DOHH2 (cell line): ENCODE results near the gene TBRG1.

Experiments
- H3F3A ChIP-seq: fragments of 200-600 bp; sonication (generic), shearing (Covaris generic); 2 replicates; pipeline ENCODE4 v1.6.0; 2016; ENCODE audit warnings: antibody characterized with exemption, mild to moderate bottlenecking; ENCODE audit not compliant: control insufficient read depth, insufficient read depth
- H3K27ac ChIP-seq: fragments of 200-600 bp; sonication (generic); 2 replicates; pipeline ENCODE4 v1.5.1; 2014; ENCODE audit warnings: low read depth, mild to moderate bottlenecking, low read length, moderate library complexity
- H3K27me3 ChIP-seq: fragments of 200-600 bp; sonication (generic); 2 replicates; pipeline ENCODE4 v1.6.1; 2014; ENCODE audit warnings: mild to moderate bottlenecking, low read length, mixed read lengths; ENCODE audit not compliant: control insufficient read depth
- H3K36me3 ChIP-seq: fragments of 200-600 bp; sonication (generic); 2 replicates; pipeline ENCODE4 v1.6.1; 2014; ENCODE audit warnings: mild to moderate bottlenecking, low read length, moderate library complexity, mixed read lengths; ENCODE audit not compliant: control insufficient read depth
- H3K4me1 ChIP-seq: fragments of 200-600 bp; sonication (generic); 2 replicates; pipeline ENCODE4 v1.6.1; 2014; ENCODE audit warnings: mild to moderate bottlenecking, low read length, mixed read lengths; ENCODE audit not compliant: control insufficient read depth
- H3K4me2 ChIP-seq: fragments of 200-600 bp; sonication (generic); 2 replicates; pipeline ENCODE4 v1.6.0; 2014; ENCODE audit warnings: mild to moderate bottlenecking, low read length, moderate library complexity
- H3K4me3 ChIP-seq: fragments of 200-600 bp; sonication (generic); 2 replicates; pipeline ENCODE4 v1.5.1; 2014; ENCODE audit warnings: mild to moderate bottlenecking, low read length, mixed read lengths
- H3K79me2 ChIP-seq: fragments of 200-600 bp; sonication (generic); 2 replicates; pipeline ENCODE4 v1.6.1; 2014; ENCODE audit warnings: mild to moderate bottlenecking, low read length, mixed read lengths; ENCODE audit not compliant: control insufficient read depth
- H3K9me2 ChIP-seq: fragments of 200-600 bp; sonication (generic); replicated peaks from 2 replicates; pipeline ENCODE4 v1.6.1; 2014; ENCODE audit warnings: mild to moderate bottlenecking, low read length, mixed read lengths; ENCODE audit not compliant: control insufficient read depth
- H3K9me3 ChIP-seq: fragments of 200-600 bp; sonication (generic); 2 replicates; pipeline ENCODE4 v1.6.1; 2014; ENCODE audit warnings: antibody characterized with exemption, low read length, mixed read lengths; ENCODE audit not compliant: control insufficient read depth, insufficient read depth
- H4K20me1 ChIP-seq: fragments of 200-600 bp; sonication (generic); 2 replicates; pipeline ENCODE4 v1.6.0; 2014; ENCODE audit warnings: low read depth, mild to moderate bottlenecking, antibody characterized with exemption, low read length, moderate library complexity; ENCODE audit not compliant: control insufficient read depth, insufficient read depth
- CTCF ChIP-seq: fragments of 200-600 bp; sonication (generic); IDR thresholded peaks from one replicate; pipeline ENCODE4 v1.5.1; 2014; ENCODE audit warnings: antibody characterized with exemption, mild to moderate bottlenecking, low read depth, low read length; ENCODE audit not compliant: poor library complexity, severe bottlenecking
- EZH2phosphoT487 ChIP-seq: fragments of 200-600 bp; sonication (generic); IDR thresholded peaks from 2 replicates; pipeline ENCODE4 v1.6.1; 2017; ENCODE audit warnings: borderline replicate concordance, mild to moderate bottlenecking, antibody characterized with exemption, low read length, moderate library complexity, mixed read lengths

Gene TBRG1

DNA sequence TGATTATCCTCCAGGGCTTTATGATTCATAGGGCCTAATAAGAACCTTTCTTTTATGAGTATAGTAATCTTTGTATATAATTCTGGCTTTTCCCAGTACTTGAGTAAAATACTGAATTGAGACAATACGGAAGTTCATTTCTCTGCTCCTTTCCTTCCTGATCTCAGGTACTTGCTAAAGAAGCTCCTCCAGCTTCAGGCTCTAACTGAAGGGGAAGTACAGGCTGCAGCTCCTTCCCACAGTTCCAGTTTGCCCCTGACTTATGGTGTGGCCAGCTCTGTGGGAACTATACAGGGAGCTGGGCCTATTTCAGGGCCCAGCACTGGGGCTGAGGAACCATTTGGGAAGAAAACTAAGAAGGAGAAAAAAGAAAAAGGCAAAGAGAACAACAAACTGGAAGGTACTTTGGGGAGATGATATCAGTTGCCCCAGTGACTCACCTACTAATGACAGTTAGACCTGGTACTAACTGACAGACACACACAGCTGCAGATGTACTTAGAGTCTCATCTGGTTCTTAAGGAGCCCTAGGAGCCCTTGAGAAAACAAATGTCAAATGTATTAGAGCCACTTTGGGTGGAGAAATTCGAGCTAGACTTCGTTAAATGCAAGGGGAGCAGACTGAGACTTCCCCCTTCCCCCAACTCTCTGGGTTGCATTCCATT is 3.0 kb downstream of the TBRG1 start:
- peaks cover 44% of the 10 kb centered on the region for H3K79me2 ChIP-seq
- H4K20me1 ChIP-seq = no peaks in the 10 kb centered on the region
- H3K9me3 ChIP-seq = no peaks in the 10 kb centered on the region
- H3K27me3 ChIP-seq = no peaks in the 10 kb centered on the region
- H3K36me3 ChIP-seq = peaks cover 58% of the 10 kb centered on the region
- no peak overlapping the region for H3K27ac ChIP-seq
- H3K4me2 ChIP-seq = no peak overlapping the region
- peaks cover 15% of the 10 kb centered on the region for H3K4me1 ChIP-seq
- H3F3A ChIP-seq = 0 out of 2 replicates have a peak, but pooled peaks cover 2% of the 10 kb centered on the region
- TF ChIP-seq EZH2phosphoT487 (no peak), CTCF (no peak)
- no peaks in the 10 kb centered on the region; the same call in 1 of the 2 replicates for H3K9me2 ChIP-seq
- no peak overlapping the region for H3K4me3 ChIP-seq

GRCh38 chr11:124627546-124627945 is 4.9 kb downstream of the TBRG1 start:
- H3K4me3 ChIP-seq = no peak overlapping the region
- H3K9me3 ChIP-seq = no peaks in the 10 kb centered on the region
- peaks cover 41% of the 10 kb centered on the region for H3K79me2 ChIP-seq
- H3K36me3 ChIP-seq = peaks cover 77% of the 10 kb centered on the region
- no peak overlapping the region for H3K27ac ChIP-seq
- H3K4me2 ChIP-seq = no peak overlapping the region
- H3K4me1 ChIP-seq = peaks cover 7% of the 10 kb centered on the region
- no peaks in the 10 kb centered on the region for H3K9me2 ChIP-seq
- H3K27me3 ChIP-seq = no peaks in the 10 kb centered on the region
- no peaks in the 10 kb centered on the region for H4K20me1 ChIP-seq
- 0 out of 2 replicates have a peak, but pooled peaks cover 2% of the 10 kb centered on the region for H3F3A ChIP-seq
- TF ChIP-seq CTCF (no peak), EZH2phosphoT487 (no peak)

DNA sequence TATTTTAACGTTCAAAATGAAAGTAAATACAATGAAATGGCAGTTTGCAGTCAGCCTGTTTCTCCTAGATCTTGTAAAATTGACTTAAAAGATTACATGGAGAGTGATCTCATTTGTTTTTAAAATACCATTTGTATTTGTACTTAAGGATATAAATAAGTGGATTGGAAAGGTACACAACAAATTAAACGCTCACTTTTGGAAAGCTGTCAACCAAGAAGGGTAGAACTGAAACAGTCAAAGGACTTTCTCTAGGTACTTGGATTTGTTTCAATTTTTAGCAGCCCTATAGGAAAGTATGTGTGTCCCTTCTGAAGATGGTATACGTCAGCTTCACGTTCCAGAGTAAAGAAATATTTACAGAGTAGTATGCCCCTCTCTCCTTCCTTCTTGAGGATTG is 7.3 kb downstream of the TBRG1 start:
- Histone ChIP-seq H3K4me2 (no peak overlapping the region), H3K9me3 (no peaks in the 10 kb centered on the region), H3K4me3 (no peak overlapping the region), H3K27me3 (no peaks in the 10 kb centered on the region), H3K36me3 (peaks cover 84% of the 10 kb centered on the region), H3K4me1 (no peaks in the 10 kb centered on the region), H3K9me2 (no peaks in the 10 kb centered on the region), H3K79me2 (peaks cover 17% of the 10 kb centered on the region), H3F3A (0 out of 2 replicates have a peak, but pooled peaks cover 2% of the 10 kb centered on the region), H3K27ac (no peak overlapping the region), H4K20me1 (no peaks in the 10 kb centered on the region)
- TF ChIP-seq CTCF (no peak), EZH2phosphoT487 (no peak)
